HG03095 (cell line): Measurements from ENCODE around the gene MFAP3L.

Source experiments
- ATAC-seq: cut with Tn5 transposase; IDR thresholded peaks from one replicate; pipeline ENCODE4 v1.9.1; 2021; ENCODE audit warnings: moderate library complexity; ENCODE audit not compliant: unreplicated experiment

The MFAP3L gene

GRCh38 chr4:170025523-170026252, 507 bp downstream of the MFAP3L start:
- ATAC-seq: no peak

- ATAC-seq: no peak
Measured at GRCh38 chr4:170022211-170022610, 4.0 kb downstream of the MFAP3L start.

- ATAC-seq: no peak
Measured at GRCh38 chr4:170017252-170017651, 8.9 kb downstream of the MFAP3L start.

- no peak for ATAC-seq
Measured at GRCh38 chr4:170015285-170015684, 10.9 kb downstream of the MFAP3L start.

- no peak for ATAC-seq
Measured at GRCh38 chr4:170014359-170015011, 11.7 kb downstream of the MFAP3L start.

- ATAC-seq: no peak
Measured at GRCh38 chr4:170012629-170012958, 13.6 kb downstream of the MFAP3L start.

GRCh38 chr4:170011921-170012628, 14.1 kb downstream of the MFAP3L start:
- ATAC-seq: no peak

GRCh38 chr4:170009291-170009690, 16.9 kb downstream of the MFAP3L start:
- ATAC-seq: no peak

- ATAC-seq: no peak
Measured at GRCh38 chr4:170008801-170009200, 17.4 kb downstream of the MFAP3L start.

- no peak for ATAC-seq
Measured at GRCh38 chr4:170008371-170008770, 17.8 kb downstream of the MFAP3L start.

GRCh38 chr4:170007113-170007512, 19.1 kb downstream of the MFAP3L start:
- no peak for ATAC-seq

GRCh38 chr4:170005472-170005871, 20.7 kb downstream of the MFAP3L start:
- ATAC-seq: no peak

- no peak for ATAC-seq
Measured at GRCh38 chr4:170004651-170005295, 21.4 kb downstream of the MFAP3L start.

- no peak for ATAC-seq
Measured at GRCh38 chr4:170003071-170004070, 22.8 kb downstream of the MFAP3L start.

- ATAC-seq: no peak
Measured at GRCh38 chr4:170001745-170002267, 24.4 kb downstream of the MFAP3L start.

- ATAC-seq: no peak
Measured at GRCh38 chr4:170001011-170001744, 25.0 kb downstream of the MFAP3L start.

GRCh38 chr4:169999923-170000322, 26.3 kb downstream of the MFAP3L start:
- ATAC-seq: no peak

GRCh38 chr4:169998981-169999380, 27.2 kb downstream of the MFAP3L start:
- ATAC-seq: no peak
